Measurements from ENCODE around the gene ENO2. TPM values are rescaled to one million over a fixed set of nuclear protein-coding genes. Genes with fewer than 3 reads are reported as not detected.

ENO2 gene
- total and polyA plus RNA-seq, 2 experiments from 2014 or later = 43.5 to 53.5 TPM

- no peaks in the 10 kb centered on the region for H3K79me2 ChIP-seq (replicated peaks; ENCODE audit: insufficient read depth)
- H3K27ac Mint-ChIP-seq = peak overlapping the region; percentile 59; the same call in 1 of the 2 replicates
Measured at GRCh38 chr12:6957151-6957701, 42.8 kb downstream of the ENO2 start.

GRCh38 chr12:6957741-6958608 is 43.6 kb downstream of the ENO2 start:
- H3K4me3 Mint-ChIP-seq = no peak overlapping the region
- peaks cover 40% of the 10 kb centered on the region for H3K4me1 Mint-ChIP-seq
- H3K9me3 Mint-ChIP-seq = no peaks in the 10 kb centered on the region
- no peak overlapping the region for H3K4me3 ChIP-seq
- H3K79me2 ChIP-seq (replicated peaks; ENCODE audit: insufficient read depth) = peaks cover 3% of the 10 kb centered on the region; the same call in 1 of the 2 replicates
- H3K27me3 Mint-ChIP-seq (ENCODE audit: insufficient read depth, low read depth, poor library complexity) = peaks cover 19% of the 10 kb centered on the region
- H3K27me3 ChIP-seq (ENCODE audit: insufficient read depth) = no peaks in the 10 kb centered on the region
- H3K27ac Mint-ChIP-seq = peak overlapping the region; percentile 85
- no peak overlapping the region for H3K27ac ChIP-seq (ENCODE audit: low read depth)
- no peaks in the 10 kb centered on the region for H3K9me2 ChIP-seq (ENCODE audit: insufficient read depth)
- H3K36me3 ChIP-seq (ENCODE audit: insufficient read depth) = no peaks in the 10 kb centered on the region
- no peak for DNase-seq (ENCODE audit: low spot score)
- ATAC-seq = no peak
- no peak overlapping the region for H3K4me2 ChIP-seq
- no peak overlapping the region for H2AFZ ChIP-seq
- TF ChIP-seq NANOG (IDR thresholded peaks at IDR 0.05; ENCODE audit: borderline replicate concordance) (no peak), CTCF (conservative IDR thresholded peaks at IDR 0.05; ENCODE audit: low read depth in 2 of 2) (no peak), JUNB (IDR thresholded peaks at IDR 0.05; ENCODE audit: unreplicated experiment) (no peak)
- H3K36me3 Mint-ChIP-seq (ENCODE audit: low read depth) = no peaks in the 10 kb centered on the region; the same call in 2 of the 3 replicates
- peaks cover 32% of the 10 kb centered on the region for H3K4me1 ChIP-seq (ENCODE audit: insufficient read depth)
- peaks cover 15% of the 10 kb centered on the region for H3F3A ChIP-seq (replicated peaks; ENCODE audit: low read depth)
- H4K20me1 ChIP-seq (replicated peaks; ENCODE audit: insufficient read depth) = no peaks in the 10 kb centered on the region

More at GRCh38 chr12:6957151-6957701, 42.8 kb downstream of the ENO2 start:
- H3K4me3 ChIP-seq = no peak overlapping the region
- no peaks in the 10 kb centered on the region; the same call in 2 of the 3 replicates for H3K36me3 Mint-ChIP-seq (ENCODE audit: low read depth)
- H3K9me3 Mint-ChIP-seq = no peaks in the 10 kb centered on the region
- H3K4me1 ChIP-seq (ENCODE audit: insufficient read depth) = peaks cover 31% of the 10 kb centered on the region
- no peak overlapping the region for H2AFZ ChIP-seq
- no peak overlapping the region for H3K4me2 ChIP-seq
- TF ChIP-seq ZNF331 (CRISPR knock-in tag; IDR thresholded peaks at IDR 0.05; ENCODE audit: low read depth) (no peak), EZH2 (IDR thresholded peaks at IDR 0.05; ENCODE audit: low read depth, unreplicated experiment) (no peak)
- H3K4me3 Mint-ChIP-seq = no peak overlapping the region
- DNase-seq (ENCODE audit: low spot score) (no peak), ATAC-seq (no peak)
- H3F3A ChIP-seq (replicated peaks; ENCODE audit: low read depth) = peaks cover 12% of the 10 kb centered on the region
- no peaks in the 10 kb centered on the region for H3K36me3 ChIP-seq (ENCODE audit: insufficient read depth)
- H3K4me1 Mint-ChIP-seq = peaks cover 45% of the 10 kb centered on the region
- H3K9me2 ChIP-seq (ENCODE audit: insufficient read depth) = no peaks in the 10 kb centered on the region
- no peak overlapping the region for H3K27ac ChIP-seq (ENCODE audit: low read depth)
- peaks cover 22% of the 10 kb centered on the region for H3K27me3 Mint-ChIP-seq (ENCODE audit: insufficient read depth, low read depth, poor library complexity)
- no peaks in the 10 kb centered on the region for H4K20me1 ChIP-seq (replicated peaks; ENCODE audit: insufficient read depth)
- no peaks in the 10 kb centered on the region for H3K27me3 ChIP-seq (ENCODE audit: insufficient read depth)

GRCh38 chr12:6958609-6959057 is 44.3 kb downstream of the ENO2 start:
- H3K27ac Mint-ChIP-seq = peak overlapping the region; percentile 85
- peaks cover 7% of the 10 kb centered on the region for H3K79me2 ChIP-seq (replicated peaks; ENCODE audit: insufficient read depth)
- ATAC-seq = no peak
- peaks cover 26% of the 10 kb centered on the region for H3K4me1 ChIP-seq (ENCODE audit: insufficient read depth)
- peaks cover 34% of the 10 kb centered on the region for H3K4me1 Mint-ChIP-seq
- H3K27me3 Mint-ChIP-seq (ENCODE audit: insufficient read depth, low read depth, poor library complexity) = peaks cover 19% of the 10 kb centered on the region
- no peak overlapping the region for H3K27ac ChIP-seq (ENCODE audit: low read depth)
- H4K20me1 ChIP-seq (replicated peaks; ENCODE audit: insufficient read depth) = no peaks in the 10 kb centered on the region
- H3K9me2 ChIP-seq (ENCODE audit: insufficient read depth) = no peaks in the 10 kb centered on the region
- no peak overlapping the region for H3K4me3 ChIP-seq
- no peaks in the 10 kb centered on the region for H3K27me3 ChIP-seq (ENCODE audit: insufficient read depth)
- H3K9me3 Mint-ChIP-seq = no peaks in the 10 kb centered on the region
- H2AFZ ChIP-seq = no peak overlapping the region
- H3K36me3 ChIP-seq (ENCODE audit: insufficient read depth) = no peaks in the 10 kb centered on the region
- no peak overlapping the region for H3K4me2 ChIP-seq
- H3K36me3 Mint-ChIP-seq (ENCODE audit: low read depth) = no peaks in the 10 kb centered on the region; the same call in 2 of the 3 replicates
- H3F3A ChIP-seq (replicated peaks; ENCODE audit: low read depth) = peaks cover 15% of the 10 kb centered on the region
- no peak for DNase-seq (ENCODE audit: low spot score)
- H3K4me3 Mint-ChIP-seq = no peak overlapping the region
- no peak for TF ChIP-seq EZH2phosphoT487 (IDR thresholded peaks at IDR 0.05; ENCODE audit: unreplicated experiment)
- TF ChIP-seq NANOG (IDR thresholded peaks at IDR 0.05; ENCODE audit: borderline replicate concordance) = no peak

Measured in GM23338 (cell line).